ENCODE data around the gene LAMB4.

Gene LAMB4

GRCh38 chr7:108101759-108102158 lies 28.4 kb downstream of the LAMB4 start:
- Histone ChIP-seq H3K9ac (ENCODE audit: low read depth, low read length) (no peak overlapping the region), H3K36me3 (ENCODE audit: control insufficient read depth, insufficient read depth, low read length) (no peaks in the 10 kb centered on the region), H3K4me3 (ENCODE audit: low read depth, low read length) (no peak overlapping the region), H3K27me3 (ENCODE audit: control insufficient read depth, insufficient read depth, low read length) (no peaks in the 10 kb centered on the region), H3K9me3 (ENCODE audit: control insufficient read depth, insufficient read depth, low read length) (no peaks in the 10 kb centered on the region), H3K4me1 (ENCODE audit: control insufficient read depth, insufficient read depth, low read length) (no peaks in the 10 kb centered on the region)

DNA sequence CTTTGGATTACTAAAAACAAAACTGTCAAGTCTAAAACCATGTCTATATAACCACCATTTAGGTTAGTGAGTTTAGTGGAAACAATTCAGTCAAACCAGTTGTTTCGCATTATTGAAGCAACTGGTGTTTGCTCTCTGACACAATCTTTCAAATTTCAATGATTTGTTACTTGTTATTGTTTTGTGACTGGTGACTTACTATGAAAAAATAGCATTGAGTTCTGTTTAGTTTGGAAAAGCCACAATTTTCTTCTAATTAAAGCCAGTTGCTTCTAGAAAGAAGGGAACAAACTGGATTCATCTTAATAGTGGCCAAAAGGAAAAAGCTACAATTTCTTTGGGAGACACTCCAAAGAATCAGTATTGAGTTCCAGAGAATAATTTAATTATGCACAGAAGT lies 30.4 kb downstream of the LAMB4 start:
- H3K27me3 ChIP-seq (ENCODE audit: control insufficient read depth, insufficient read depth, low read length): no peaks in the 10 kb centered on the region
- H3K9ac ChIP-seq (ENCODE audit: low read depth, low read length): no peak overlapping the region
- H3K4me3 ChIP-seq (ENCODE audit: low read depth, low read length): no peak overlapping the region
- H3K36me3 ChIP-seq (ENCODE audit: control insufficient read depth, insufficient read depth, low read length): no peaks in the 10 kb centered on the region
- H3K4me1 ChIP-seq (ENCODE audit: control insufficient read depth, insufficient read depth, low read length): no peaks in the 10 kb centered on the region
- H3K9me3 ChIP-seq (ENCODE audit: control insufficient read depth, insufficient read depth, low read length): no peaks in the 10 kb centered on the region

DNA sequence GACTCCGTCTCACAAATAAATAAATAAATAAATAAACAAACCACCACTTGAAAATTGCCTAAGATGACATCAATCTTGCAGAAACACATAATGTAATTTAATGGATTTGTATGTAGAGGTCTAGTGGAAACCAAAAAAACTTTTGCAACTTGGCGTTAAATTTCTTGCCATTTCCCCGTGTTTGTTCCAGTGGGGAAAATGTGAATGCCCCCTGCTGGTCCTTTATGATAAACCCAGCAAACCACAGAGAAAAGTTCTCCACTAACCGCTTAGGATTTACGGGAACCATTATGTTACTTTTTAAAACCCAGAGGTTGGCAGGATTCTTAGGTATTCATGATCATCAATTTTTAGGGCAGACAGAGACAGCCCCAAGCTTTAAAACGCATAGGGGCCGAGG lies 32.5 kb downstream of the LAMB4 start:
- no peaks in the 10 kb centered on the region for H3K36me3 ChIP-seq (ENCODE audit: control insufficient read depth, insufficient read depth, low read length)
- no peak overlapping the region for H3K4me3 ChIP-seq (ENCODE audit: low read depth, low read length)
- H3K27me3 ChIP-seq (ENCODE audit: control insufficient read depth, insufficient read depth, low read length): no peaks in the 10 kb centered on the region
- H3K4me1 ChIP-seq (ENCODE audit: control insufficient read depth, insufficient read depth, low read length): no peaks in the 10 kb centered on the region
- H3K9me3 ChIP-seq (ENCODE audit: control insufficient read depth, insufficient read depth, low read length): no peaks in the 10 kb centered on the region
- H3K9ac ChIP-seq (ENCODE audit: low read depth, low read length): no peak overlapping the region

DNA sequence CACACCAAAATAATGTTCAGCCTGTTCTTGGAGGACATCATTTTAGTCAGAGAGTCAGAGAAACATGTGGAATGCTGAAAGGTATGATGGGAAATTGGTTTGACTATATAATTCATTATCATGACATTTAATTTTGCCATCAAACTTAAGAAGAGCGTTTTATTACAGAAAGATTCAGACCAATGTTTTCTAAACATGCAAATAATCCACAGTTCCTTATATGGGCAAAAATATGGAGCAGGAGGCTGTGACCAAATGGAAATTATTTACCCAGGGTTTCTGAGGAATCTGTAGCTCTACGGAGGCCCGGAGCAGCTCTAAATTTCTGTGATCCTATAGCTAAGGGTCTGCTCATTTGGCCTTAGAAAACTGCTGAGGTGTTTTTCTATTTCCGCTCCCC lies 33.2 kb downstream of the LAMB4 start:
- H3K4me3 ChIP-seq (ENCODE audit: low read depth, low read length): no peak overlapping the region
- no peak overlapping the region for H3K9ac ChIP-seq (ENCODE audit: low read depth, low read length)
- H3K36me3 ChIP-seq (ENCODE audit: control insufficient read depth, insufficient read depth, low read length): no peaks in the 10 kb centered on the region
- no peaks in the 10 kb centered on the region for H3K9me3 ChIP-seq (ENCODE audit: control insufficient read depth, insufficient read depth, low read length)
- H3K27me3 ChIP-seq (ENCODE audit: control insufficient read depth, insufficient read depth, low read length): no peaks in the 10 kb centered on the region
- no peaks in the 10 kb centered on the region for H3K4me1 ChIP-seq (ENCODE audit: control insufficient read depth, insufficient read depth, low read length)

DNA sequence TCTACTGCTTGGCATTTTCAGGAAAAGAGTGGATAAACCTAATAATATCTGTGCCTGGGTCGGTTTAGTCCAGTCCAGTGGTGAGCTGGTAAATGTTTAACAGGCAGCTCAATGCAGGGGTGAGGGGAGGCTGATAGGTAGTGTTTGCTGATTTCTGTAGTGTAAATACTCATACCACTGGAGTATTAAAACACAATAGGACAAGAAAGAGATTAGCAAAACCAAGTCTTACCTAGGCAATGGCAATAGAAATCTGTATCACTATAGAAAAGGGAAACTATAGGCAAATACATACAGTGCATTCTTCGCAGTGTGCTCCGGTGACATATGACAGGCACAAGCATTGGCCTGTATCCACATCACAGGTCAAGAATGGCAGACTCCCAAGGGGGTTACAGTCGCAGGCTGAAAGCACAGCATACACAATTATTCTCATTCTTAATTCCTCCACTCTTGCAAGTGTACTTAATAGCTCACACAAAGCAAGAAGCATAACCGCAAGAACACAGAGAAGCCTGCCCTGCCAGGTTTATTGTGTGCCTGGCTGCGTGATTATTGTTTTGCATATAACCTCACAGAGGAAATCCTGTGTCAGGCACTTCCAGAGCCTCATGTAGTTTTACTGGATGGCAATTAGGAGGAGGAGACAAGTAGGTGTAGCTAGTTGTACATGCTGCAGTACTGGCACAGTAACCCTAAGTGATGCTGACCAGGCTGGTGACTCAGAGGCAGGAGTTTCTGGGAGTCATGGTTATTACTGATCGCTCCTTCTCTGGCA lies 35.0 kb downstream of the LAMB4 start:
- Histone ChIP-seq H3K4me1 (ENCODE audit: control insufficient read depth, insufficient read depth, low read length) (no peaks in the 10 kb centered on the region), H3K4me3 (ENCODE audit: low read depth, low read length) (no peak overlapping the region), H3K9ac (ENCODE audit: low read depth, low read length) (no peak overlapping the region), H3K27me3 (ENCODE audit: control insufficient read depth, insufficient read depth, low read length) (no peaks in the 10 kb centered on the region), H3K9me3 (ENCODE audit: control insufficient read depth, insufficient read depth, low read length) (no peaks in the 10 kb centered on the region), H3K36me3 (ENCODE audit: control insufficient read depth, insufficient read depth, low read length) (no peaks in the 10 kb centered on the region)

DNA sequence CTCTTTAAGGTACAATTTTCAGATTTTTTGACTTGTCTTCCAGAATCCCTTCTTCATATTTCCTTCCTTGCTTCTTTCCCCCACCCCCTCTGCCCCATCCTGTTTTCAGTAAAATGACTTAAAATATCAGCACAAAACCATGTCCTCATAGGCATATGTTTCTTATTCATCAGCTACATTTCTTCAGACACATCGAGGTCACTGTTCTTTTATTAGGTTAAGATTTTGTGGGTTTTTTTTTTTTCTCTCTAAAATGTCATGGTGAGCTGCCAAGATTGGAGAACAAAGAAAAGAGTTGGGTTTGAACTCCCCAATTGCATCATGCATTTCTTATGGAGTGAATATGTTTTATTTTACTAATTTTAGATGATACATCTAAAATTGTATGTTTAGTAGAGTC lies 35.8 kb downstream of the LAMB4 start:
- Histone ChIP-seq H3K4me3 (ENCODE audit: low read depth, low read length) (no peak overlapping the region), H3K9ac (ENCODE audit: low read depth, low read length) (no peak overlapping the region), H3K4me1 (ENCODE audit: control insufficient read depth, insufficient read depth, low read length) (no peaks in the 10 kb centered on the region), H3K36me3 (ENCODE audit: control insufficient read depth, insufficient read depth, low read length) (no peaks in the 10 kb centered on the region), H3K27me3 (ENCODE audit: control insufficient read depth, insufficient read depth, low read length) (no peaks in the 10 kb centered on the region), H3K9me3 (ENCODE audit: control insufficient read depth, insufficient read depth, low read length) (no peaks in the 10 kb centered on the region)

DNA sequence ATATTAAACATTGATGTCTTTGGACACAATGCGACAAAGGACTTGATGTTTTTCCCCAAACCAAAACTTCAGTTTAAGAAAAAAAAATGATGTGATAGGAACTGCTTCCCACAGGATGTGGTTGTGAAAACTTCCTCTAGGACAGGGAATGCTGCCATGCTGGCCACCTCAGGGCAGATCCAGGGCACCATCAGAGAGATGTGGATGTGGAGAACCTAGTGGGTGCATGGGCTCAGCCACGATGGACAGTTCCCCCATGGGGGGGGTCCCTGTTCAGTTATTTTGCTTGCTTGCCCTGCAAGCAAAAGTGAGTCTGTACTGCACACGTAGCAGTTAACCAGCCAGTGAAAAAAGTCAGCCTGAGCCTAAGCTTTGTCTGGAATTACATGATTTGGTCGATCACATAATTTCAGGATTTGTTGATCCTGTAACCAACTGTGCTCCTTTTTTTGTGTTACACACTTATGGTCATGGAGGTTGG lies 36.3 kb downstream of the LAMB4 start:
- no peaks in the 10 kb centered on the region for H3K4me1 ChIP-seq (ENCODE audit: control insufficient read depth, insufficient read depth, low read length)

DNA sequence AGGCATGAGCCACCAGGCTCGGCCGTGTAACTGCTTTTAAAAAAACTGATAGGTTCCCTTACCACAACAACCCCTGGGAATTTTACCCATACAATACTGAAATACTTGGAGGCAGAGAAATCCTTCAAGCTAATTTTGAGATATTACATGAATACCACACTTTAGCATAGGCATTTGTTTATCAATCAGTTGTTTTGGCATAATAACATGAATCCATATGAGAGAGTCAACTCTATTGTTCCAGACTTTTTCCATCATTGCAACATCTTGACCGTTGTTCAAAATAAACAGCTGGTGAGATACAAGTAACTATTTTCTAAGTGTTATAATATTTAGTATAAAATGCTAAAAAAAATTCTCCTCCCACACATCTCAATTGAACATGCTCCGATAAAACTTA lies 36.8 kb downstream of the LAMB4 start:
- H3K4me1 ChIP-seq (ENCODE audit: control insufficient read depth, insufficient read depth, low read length): no peaks in the 10 kb centered on the region
- no peaks in the 10 kb centered on the region for H3K36me3 ChIP-seq (ENCODE audit: control insufficient read depth, insufficient read depth, low read length)
- no peaks in the 10 kb centered on the region for H3K27me3 ChIP-seq (ENCODE audit: control insufficient read depth, insufficient read depth, low read length)
- H3K4me3 ChIP-seq (ENCODE audit: low read depth, low read length): no peak overlapping the region
- H3K9ac ChIP-seq (ENCODE audit: low read depth, low read length): no peak overlapping the region
- no peaks in the 10 kb centered on the region for H3K9me3 ChIP-seq (ENCODE audit: control insufficient read depth, insufficient read depth, low read length)

More for the DNA sequence above, 36.3 kb downstream of the LAMB4 start:
- Histone ChIP-seq H3K27me3 (ENCODE audit: control insufficient read depth, insufficient read depth, low read length) (no peaks in the 10 kb centered on the region), H3K4me3 (ENCODE audit: low read depth, low read length) (no peak overlapping the region), H3K9me3 (ENCODE audit: control insufficient read depth, insufficient read depth, low read length) (no peaks in the 10 kb centered on the region), H3K36me3 (ENCODE audit: control insufficient read depth, insufficient read depth, low read length) (no peaks in the 10 kb centered on the region), H3K9ac (ENCODE audit: low read depth, low read length) (no peak overlapping the region)

DNA sequence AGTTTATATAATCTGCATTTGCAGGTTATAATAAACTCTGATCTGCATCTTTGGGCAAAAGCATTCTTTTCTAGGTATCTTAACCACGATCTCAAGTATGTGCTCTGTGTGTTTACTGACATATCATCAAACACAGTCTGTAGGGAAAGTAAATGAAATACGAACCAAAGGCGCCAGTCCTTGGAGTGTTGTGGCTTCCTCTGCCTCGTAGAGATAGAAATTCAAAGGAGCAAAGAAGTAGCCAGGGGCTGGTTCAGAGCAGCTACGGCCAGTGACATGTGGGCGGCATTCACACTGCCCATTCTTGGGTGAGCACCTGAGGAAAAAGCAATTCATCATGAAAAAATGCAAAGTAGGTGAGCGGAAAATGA lies 38.7 kb downstream of the LAMB4 start:
- Histone ChIP-seq H3K36me3 (ENCODE audit: control insufficient read depth, insufficient read depth, low read length) (no peaks in the 10 kb centered on the region), H3K4me3 (ENCODE audit: low read depth, low read length) (no peak overlapping the region), H3K4me1 (ENCODE audit: control insufficient read depth, insufficient read depth, low read length) (no peaks in the 10 kb centered on the region), H3K9me3 (ENCODE audit: control insufficient read depth, insufficient read depth, low read length) (no peaks in the 10 kb centered on the region), H3K27me3 (ENCODE audit: control insufficient read depth, insufficient read depth, low read length) (no peaks in the 10 kb centered on the region), H3K9ac (ENCODE audit: low read depth, low read length) (no peak overlapping the region)

DNA sequence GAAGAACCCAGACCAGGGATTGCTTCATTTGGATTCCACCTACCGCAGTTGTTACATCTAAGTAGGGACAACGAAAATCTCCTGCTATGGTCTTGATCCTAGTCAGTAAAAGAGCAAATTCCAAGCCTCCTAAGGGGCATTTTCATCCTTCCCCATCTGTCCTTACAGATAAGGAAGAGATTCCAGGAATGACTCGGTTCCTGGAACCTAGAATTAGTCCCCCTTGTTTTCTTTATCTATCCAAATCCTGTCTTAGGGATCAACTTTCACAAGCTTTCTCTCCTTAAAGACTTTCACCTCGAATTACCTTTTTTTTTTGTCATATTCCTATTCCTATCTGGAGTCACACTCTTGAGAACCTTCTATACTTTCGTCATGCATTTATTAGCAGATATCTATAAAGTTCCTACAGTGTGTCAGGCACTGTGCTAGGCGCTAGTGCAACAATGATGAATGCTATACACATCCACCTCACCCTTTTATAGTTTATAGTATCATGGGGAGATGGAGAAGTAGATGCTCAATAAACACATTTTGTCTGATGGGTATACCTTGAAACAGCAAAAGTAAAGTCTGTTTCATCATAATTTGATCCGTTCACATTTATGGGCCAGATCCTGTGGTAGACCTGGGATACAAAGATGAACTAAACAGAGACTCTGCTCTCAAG lies 39.2 kb downstream of the LAMB4 start:
- no peaks in the 10 kb centered on the region for H3K27me3 ChIP-seq (ENCODE audit: control insufficient read depth, insufficient read depth, low read length)
- no peaks in the 10 kb centered on the region for H3K9me3 ChIP-seq (ENCODE audit: control insufficient read depth, insufficient read depth, low read length)
- no peaks in the 10 kb centered on the region for H3K4me1 ChIP-seq (ENCODE audit: control insufficient read depth, insufficient read depth, low read length)
- H3K9ac ChIP-seq (ENCODE audit: low read depth, low read length): no peak overlapping the region
- H3K4me3 ChIP-seq (ENCODE audit: low read depth, low read length): no peak overlapping the region
- no peaks in the 10 kb centered on the region for H3K36me3 ChIP-seq (ENCODE audit: control insufficient read depth, insufficient read depth, low read length)

DNA sequence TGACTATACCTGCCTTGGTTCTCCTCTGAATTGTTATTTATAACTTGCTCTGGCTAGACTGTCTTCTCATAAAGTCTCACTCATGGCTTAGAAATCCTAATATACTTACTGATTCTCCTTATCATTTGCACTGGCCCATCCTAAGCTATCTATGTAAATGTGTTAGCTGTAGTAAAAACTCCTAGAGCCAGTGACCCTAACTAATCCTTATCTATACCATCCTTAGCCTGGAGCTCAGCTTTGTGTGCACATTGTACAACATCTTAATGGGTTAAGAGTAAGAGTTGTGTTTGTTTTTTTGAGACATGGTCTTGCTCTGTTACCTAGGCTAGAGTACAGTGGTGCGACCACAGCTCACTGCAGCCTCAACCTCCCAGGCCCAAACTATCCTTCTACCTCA lies 40.8 kb downstream of the LAMB4 start:
- H3K9me3 ChIP-seq (ENCODE audit: control insufficient read depth, insufficient read depth, low read length): no peaks in the 10 kb centered on the region
- H3K4me3 ChIP-seq (ENCODE audit: low read depth, low read length): no peak overlapping the region
- H3K36me3 ChIP-seq (ENCODE audit: control insufficient read depth, insufficient read depth, low read length): no peaks in the 10 kb centered on the region
- H3K4me1 ChIP-seq (ENCODE audit: control insufficient read depth, insufficient read depth, low read length): no peaks in the 10 kb centered on the region
- H3K27me3 ChIP-seq (ENCODE audit: control insufficient read depth, insufficient read depth, low read length): no peaks in the 10 kb centered on the region
- no peak overlapping the region for H3K9ac ChIP-seq (ENCODE audit: low read depth, low read length)

DNA sequence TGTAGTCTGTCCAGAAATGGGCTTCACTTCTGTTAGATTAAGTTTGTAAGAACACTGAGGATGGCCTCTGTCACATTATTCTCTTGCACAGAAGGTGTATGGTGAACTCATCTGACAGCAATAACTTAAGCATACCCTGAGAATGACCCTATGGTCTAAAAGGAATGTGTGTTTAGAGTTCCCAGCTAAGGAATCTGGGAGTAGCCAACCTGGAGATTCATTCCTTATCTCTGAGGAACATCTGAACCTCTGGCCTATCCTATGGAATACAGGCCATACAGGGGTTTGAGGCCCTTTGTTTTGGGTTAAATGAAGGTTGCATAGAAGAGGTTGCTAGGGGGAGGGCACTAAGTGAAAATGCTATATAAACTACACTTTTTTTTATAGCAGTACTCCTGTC lies 41.4 kb downstream of the LAMB4 start:
- H3K27me3 ChIP-seq (ENCODE audit: control insufficient read depth, insufficient read depth, low read length): no peaks in the 10 kb centered on the region
- no peak overlapping the region for H3K9ac ChIP-seq (ENCODE audit: low read depth, low read length)
- no peaks in the 10 kb centered on the region for H3K4me1 ChIP-seq (ENCODE audit: control insufficient read depth, insufficient read depth, low read length)
- no peaks in the 10 kb centered on the region for H3K36me3 ChIP-seq (ENCODE audit: control insufficient read depth, insufficient read depth, low read length)
- H3K9me3 ChIP-seq (ENCODE audit: control insufficient read depth, insufficient read depth, low read length): no peaks in the 10 kb centered on the region
- H3K4me3 ChIP-seq (ENCODE audit: low read depth, low read length): no peak overlapping the region
